Left lung (tissue), 10 donors: ENCODE results near the gene SH3BP5. TPM values are rescaled to one million over a fixed set of nuclear protein-coding genes. Genes with fewer than 3 reads are reported as not detected.
A peak's percentile ranks its signal among the peaks of the same experiment; 100 is the strongest.

ENCODE experiments used
- ATAC-seq: fragments of 200-7000 bp; cut with Tn5 transposase; one replicate; pipeline ENCODE4 v1.9.1; 2020; ENCODE audit warnings: moderate library complexity
- DNase-seq, 4 donors: peaks; one replicate each; pipeline ENCODE4 v3.0.0-alpha.2; 2013 to 2020
- H3K27ac ChIP-seq, 2 donors: fragments of 200-600 bp; sonication (generic) in 1 of 2; one replicate each; pipeline versions ENCODE4 v1.5.0 to v1.8.0; 2020 to 2021
- H3K27me3 ChIP-seq, 2 donors: fragments of 200-600 bp; sonication (generic) in 1 of 2; one replicate each; pipeline versions ENCODE4 v1.5.0 to v1.8.0; 2020 to 2021
- H3K36me3 ChIP-seq, 2 donors: fragments of 200-600 bp; sonication (generic) in 1 of 2; one replicate each; pipeline versions ENCODE4 v1.5.0 to v1.8.0; 2020 to 2021
- H3K4me1 ChIP-seq, 2 donors: fragments of 200-600 bp; one replicate each; pipeline ENCODE4 v1.8.0; 2021
- H3K4me3 ChIP-seq, 2 donors: fragments of 200-600 bp; sonication (generic) in 1 of 2; one replicate each; pipeline versions ENCODE4 v1.5.0 to v1.8.0; 2020 to 2021; ENCODE audit warnings: mild to moderate bottlenecking in 1 of 2
- H3K9me3 ChIP-seq, 2 donors: fragments of 200-600 bp; sonication (generic) in 1 of 2; one replicate each; pipeline versions ENCODE4 v1.5.0 to v1.8.0; 2020 to 2021
- intact Hi-C, 2 donors: fragments of 100-400 bp; cut with DNase I; formaldehyde crosslinking; loops; one replicate each; pipeline versions ENCODE4 v1.11.2 to v1.14.2; 2022
- polyA plus RNA-seq, 6 donors: library from polyadenylated mRNA; unstranded; fragments of 120-200 nt; gene quantifications; one replicate each; pipeline ENCODE4 v1.2.1, GENCODE V29; 2013; ENCODE audit not compliant: insufficient read length in 6 of 6
- total RNA-seq, 2 donors: library from RNA; stranded (reverse); fragmentation: NEBNext Ultra II Directional; extraction: Animal tissue kit (Norgen Biotek cat#: 25700); gene quantifications; one replicate each; pipeline ENCODE4 v1.2.1, GENCODE V29; 2021
- TF ChIP-seq, protein P1 (sequence below), 2 donors: fragments of 200-600 bp; sonication (generic) in 1 of 2; IDR thresholded peaks; one replicate each; pipeline versions ENCODE4 v1.5.0 to v1.8.0; 2021; ENCODE audit warnings: antibody characterized with exemption in 2 of 2
- donor health status: DM: no; HTN: yes; CAD: no.
- donor health status: DM: no; HTN: no; CAD: no.

The SH3BP5 gene
- total and polyA plus RNA-seq, 8 donors: 53.3 to 65.5 (median 60.9) TPM

DNA sequence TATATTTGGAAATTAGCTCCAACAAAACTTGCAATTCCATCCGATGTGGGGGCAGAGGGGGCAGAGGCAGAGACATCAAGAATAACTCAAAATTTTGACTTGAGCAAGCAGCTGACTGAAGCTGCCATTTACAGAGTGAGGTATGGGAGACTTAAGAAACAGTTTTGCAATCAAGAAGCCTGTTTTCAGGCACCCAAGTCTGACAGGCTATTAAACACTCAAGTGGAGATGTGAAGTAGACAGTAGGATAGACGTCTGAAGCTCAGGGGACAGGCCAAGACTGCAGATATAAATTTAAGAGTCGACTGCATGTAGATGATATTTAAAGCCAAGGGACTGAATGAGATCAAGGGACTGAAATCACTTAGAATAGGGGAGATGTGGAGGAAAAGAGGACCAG lies 9.9 kb upstream of the SH3BP5 start:
- Histone ChIP-seq H3K36me3 (no peaks in the 10 kb centered on the region), H3K4me1 (peaks cover 0 to 54% of the 10 kb centered on the region in 2 donors), H3K9me3 (no peaks in the 10 kb centered on the region), H3K4me3 (no peak overlapping the region), H3K27me3 (no peaks in the 10 kb centered on the region), H3K27ac (peak overlapping the region in 1 of 2 donors; percentile 21)
- TF ChIP-seq, protein P1, sequence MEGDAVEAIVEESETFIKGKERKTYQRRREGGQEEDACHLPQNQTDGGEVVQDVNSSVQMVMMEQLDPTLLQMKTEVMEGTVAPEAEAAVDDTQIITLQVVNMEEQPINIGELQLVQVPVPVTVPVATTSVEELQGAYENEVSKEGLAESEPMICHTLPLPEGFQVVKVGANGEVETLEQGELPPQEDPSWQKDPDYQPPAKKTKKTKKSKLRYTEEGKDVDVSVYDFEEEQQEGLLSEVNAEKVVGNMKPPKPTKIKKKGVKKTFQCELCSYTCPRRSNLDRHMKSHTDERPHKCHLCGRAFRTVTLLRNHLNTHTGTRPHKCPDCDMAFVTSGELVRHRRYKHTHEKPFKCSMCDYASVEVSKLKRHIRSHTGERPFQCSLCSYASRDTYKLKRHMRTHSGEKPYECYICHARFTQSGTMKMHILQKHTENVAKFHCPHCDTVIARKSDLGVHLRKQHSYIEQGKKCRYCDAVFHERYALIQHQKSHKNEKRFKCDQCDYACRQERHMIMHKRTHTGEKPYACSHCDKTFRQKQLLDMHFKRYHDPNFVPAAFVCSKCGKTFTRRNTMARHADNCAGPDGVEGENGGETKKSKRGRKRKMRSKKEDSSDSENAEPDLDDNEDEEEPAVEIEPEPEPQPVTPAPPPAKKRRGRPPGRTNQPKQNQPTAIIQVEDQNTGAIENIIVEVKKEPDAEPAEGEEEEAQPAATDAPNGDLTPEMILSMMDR (IDR thresholded peaks at IDR 0.05): no peak
- ATAC-seq: no peak
- no peak for DNase-seq
- intact Hi-C loops: no loop called here

DNA sequence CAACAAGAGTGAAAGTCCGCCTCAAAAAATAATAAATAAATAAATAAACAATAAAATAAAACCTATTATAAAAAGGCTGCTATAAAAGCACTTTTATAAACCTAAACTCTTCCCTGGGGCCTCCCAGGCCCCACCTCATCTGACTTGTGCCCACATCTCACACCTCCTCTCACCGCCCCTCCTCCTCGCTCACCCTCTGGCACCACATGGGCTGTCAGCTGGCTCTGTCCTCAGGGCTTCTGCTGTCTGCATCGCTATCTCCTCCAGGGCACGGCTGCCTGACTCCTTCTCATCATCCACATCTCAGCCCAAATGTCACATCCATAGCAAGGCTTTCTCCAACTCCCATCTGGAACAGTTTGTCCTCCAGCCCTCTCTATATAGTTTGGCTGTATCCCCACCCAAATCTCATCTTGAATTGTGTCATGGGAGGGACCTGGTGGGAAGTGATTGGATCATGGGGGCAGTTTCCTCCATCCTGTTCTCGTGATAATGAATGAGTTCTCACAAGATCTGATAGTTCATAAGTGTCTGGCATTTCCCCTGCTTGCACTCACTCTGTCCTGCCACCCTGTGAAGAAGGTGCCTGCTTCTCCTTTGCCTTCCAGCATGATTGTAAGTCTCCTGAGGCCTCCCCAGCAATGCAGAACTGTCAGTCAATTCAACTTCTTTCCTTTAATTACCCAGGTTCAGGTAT lies 8.8 kb upstream of the SH3BP5 start:
- H3K9me3 ChIP-seq: no peaks in the 10 kb centered on the region
- peaks cover 0 to 46% of the 10 kb centered on the region in 2 donors for H3K4me1 ChIP-seq
- TF ChIP-seq, protein P1 (IDR thresholded peaks at IDR 0.05): no peak
- intact Hi-C loops: no loop called here
- H3K36me3 ChIP-seq: no peaks in the 10 kb centered on the region
- peak overlapping the region in 1 of 2 donors; percentile 21 for H3K27ac ChIP-seq
- no peaks in the 10 kb centered on the region for H3K27me3 ChIP-seq
- ATAC-seq (no peak), DNase-seq (no peak)
- no peak overlapping the region for H3K4me3 ChIP-seq

DNA sequence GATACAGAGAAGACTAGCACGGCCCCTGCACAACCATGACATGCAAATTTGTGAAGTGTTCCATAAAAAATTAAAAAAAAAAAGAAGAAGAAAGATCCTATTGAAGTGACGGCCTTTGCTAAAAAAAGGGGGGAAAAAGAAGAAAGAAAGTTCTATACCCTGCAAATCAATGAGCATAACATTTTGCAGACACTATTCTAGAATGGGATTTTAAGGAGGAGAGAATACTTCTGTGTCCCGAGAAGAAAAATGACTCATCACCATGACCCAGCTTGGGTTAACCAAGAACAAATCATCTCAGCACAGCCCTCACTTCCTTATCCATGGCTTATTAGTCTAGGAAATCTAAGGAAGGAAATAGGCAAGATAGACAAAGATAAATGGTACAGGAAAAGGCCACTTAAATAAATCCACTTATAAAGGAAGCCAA lies 7.4 kb upstream of the SH3BP5 start:
- no peak for DNase-seq
- Histone ChIP-seq H3K9me3 (no peaks in the 10 kb centered on the region), H3K4me3 (no peak overlapping the region), H3K36me3 (no peaks in the 10 kb centered on the region), H3K4me1 (peaks cover 0 to 39% of the 10 kb centered on the region in 2 donors), H3K27me3 (no peaks in the 10 kb centered on the region), H3K27ac (no peak overlapping the region)
- TF ChIP-seq, protein P1 (IDR thresholded peaks at IDR 0.05): no peak
- intact Hi-C loops: no loop called here
- ATAC-seq: peak; percentile 64

DNA sequence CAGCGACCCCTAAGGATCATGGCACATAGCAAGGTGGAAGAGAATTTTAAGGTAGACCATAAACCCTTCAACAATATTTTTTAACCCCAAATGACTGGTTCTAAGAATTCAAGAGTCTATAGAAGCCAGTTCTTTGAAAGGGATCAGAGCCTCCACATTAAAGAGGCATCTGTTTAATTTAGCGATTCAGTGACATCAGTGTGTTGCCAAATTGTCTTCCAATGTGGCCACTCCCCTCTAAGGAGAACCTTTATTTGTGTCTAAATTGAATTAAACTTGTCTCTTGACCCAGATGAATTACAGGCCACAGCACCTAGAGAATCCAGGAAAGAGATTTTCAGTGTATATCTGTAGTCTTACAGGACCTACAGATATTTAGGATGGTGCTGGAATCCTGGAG lies 6.6 kb upstream of the SH3BP5 start:
- no peak overlapping the region for H3K4me3 ChIP-seq
- H3K27ac ChIP-seq: no peak overlapping the region
- ATAC-seq (no peak), DNase-seq (no peak)
- TF ChIP-seq, protein P1 (IDR thresholded peaks at IDR 0.05): no peak
- intact Hi-C loops: no loop called here
- no peaks in the 10 kb centered on the region for H3K27me3 ChIP-seq
- no peaks in the 10 kb centered on the region for H3K36me3 ChIP-seq
- peaks cover 0 to 39% of the 10 kb centered on the region in 2 donors for H3K4me1 ChIP-seq
- no peaks in the 10 kb centered on the region for H3K9me3 ChIP-seq

DNA sequence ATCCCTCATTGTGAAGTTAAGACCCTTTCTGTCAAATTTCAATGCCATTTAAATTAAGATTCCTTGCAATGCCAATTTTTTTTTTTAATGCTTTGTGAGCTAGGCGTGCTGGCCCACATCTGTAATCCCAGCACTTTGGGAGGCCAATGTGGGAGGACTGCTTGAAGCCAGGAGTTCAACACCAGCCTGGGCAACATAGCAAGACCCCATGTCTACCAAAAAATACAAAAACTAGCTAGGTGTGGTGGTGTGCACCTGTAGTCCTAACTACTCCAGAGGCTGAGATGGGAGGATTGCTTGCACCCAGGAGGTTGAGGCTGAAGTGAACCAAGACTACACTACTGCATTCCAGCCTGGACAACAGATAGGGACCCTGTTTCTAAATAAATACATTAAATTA lies 5.6 kb upstream of the SH3BP5 start:
- ATAC-seq (no peak), DNase-seq (no peak)
- intact Hi-C loops: no loop called here
- H3K4me3 ChIP-seq: no peak overlapping the region
- H3K27ac ChIP-seq: no peak overlapping the region
- no peaks in the 10 kb centered on the region for H3K9me3 ChIP-seq
- no peaks in the 10 kb centered on the region for H3K27me3 ChIP-seq
- H3K4me1 ChIP-seq: peaks cover 6 to 49% of the 10 kb centered on the region in 2 donors
- H3K36me3 ChIP-seq: no peaks in the 10 kb centered on the region
- TF ChIP-seq, protein P1 (IDR thresholded peaks at IDR 0.05): no peak
